ENCODE results near the gene ATP2C2.

The ATP2C2 gene

DNA sequence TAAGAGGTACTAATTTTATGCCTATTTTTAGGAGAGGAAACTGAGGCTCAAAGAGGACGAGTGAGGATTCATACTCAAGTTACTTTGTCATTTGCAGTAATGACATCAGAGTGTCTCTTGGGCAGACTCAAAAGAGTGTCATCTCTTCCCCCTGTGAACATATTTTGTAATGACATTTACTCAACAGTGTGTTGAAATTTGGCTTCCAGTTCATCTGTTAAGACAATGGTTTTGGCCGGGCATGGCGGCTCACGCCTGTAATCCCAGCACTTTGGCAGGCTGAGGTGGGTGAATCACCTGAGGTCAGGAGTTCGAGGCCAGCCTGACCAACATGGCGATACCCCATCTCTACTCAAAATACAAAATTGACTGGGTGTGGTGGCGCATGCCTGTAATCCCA, 44.7 kb upstream of the ATP2C2 start:
- Histone ChIP-seq H3K27me3 (no peaks in the 10 kb centered on the region), H3K4me3 (no peak overlapping the region), H3K27ac (no peak overlapping the region), H3K4me1 (no peaks in the 10 kb centered on the region), H3K36me3 (peaks cover 47 to 55% (median 54%) of the 10 kb centered on the region in 3 donors), H3K9me3 (no peaks in the 10 kb centered on the region)
- TF ChIP-seq, protein P1, sequence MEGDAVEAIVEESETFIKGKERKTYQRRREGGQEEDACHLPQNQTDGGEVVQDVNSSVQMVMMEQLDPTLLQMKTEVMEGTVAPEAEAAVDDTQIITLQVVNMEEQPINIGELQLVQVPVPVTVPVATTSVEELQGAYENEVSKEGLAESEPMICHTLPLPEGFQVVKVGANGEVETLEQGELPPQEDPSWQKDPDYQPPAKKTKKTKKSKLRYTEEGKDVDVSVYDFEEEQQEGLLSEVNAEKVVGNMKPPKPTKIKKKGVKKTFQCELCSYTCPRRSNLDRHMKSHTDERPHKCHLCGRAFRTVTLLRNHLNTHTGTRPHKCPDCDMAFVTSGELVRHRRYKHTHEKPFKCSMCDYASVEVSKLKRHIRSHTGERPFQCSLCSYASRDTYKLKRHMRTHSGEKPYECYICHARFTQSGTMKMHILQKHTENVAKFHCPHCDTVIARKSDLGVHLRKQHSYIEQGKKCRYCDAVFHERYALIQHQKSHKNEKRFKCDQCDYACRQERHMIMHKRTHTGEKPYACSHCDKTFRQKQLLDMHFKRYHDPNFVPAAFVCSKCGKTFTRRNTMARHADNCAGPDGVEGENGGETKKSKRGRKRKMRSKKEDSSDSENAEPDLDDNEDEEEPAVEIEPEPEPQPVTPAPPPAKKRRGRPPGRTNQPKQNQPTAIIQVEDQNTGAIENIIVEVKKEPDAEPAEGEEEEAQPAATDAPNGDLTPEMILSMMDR (IDR thresholded peaks at IDR 0.05): no peak
- intact Hi-C loops (cut with DNase I; ENCODE audit: low total_unique reads): no loop called here
- no peak for DNase-seq

DNA sequence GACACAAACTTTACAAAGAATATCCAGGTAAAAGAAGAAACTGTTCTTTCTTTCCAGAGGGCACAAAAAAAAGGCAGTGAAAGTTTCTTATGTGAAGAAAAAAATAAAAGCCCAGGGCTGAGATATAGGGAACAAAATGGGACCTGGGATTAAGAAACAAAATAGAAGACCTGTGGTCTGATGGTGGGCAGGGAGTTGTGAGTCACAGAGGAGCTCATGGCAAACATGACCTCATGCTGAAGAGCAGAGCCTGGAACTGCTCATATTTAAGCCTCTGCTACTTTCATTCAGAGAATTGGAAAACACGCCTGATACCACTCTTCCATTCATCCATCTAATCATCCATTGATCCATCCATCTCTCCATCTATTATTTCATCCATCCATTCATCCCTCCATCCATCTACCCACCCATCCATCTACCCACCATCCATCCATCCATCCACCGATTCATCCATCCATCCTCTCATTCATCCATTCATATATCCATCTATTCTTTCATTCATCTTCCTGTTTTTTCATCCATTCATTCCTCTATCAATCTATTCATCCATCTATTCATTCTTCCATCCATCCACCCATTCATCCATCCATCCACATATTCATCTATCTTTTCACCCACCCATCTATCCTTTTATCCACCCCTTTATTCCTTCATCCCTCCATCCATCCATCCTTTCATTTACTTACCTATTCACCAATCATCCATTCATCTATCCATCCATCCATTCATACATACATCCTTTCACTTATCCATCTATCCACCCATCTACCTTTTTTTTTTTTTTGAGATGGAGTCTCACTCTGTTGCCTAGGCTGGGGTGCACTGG, 43.7 kb upstream of the ATP2C2 start:
- DNase-seq: no peak
- H3K27me3 ChIP-seq: no peaks in the 10 kb centered on the region
- TF ChIP-seq, protein P1 (IDR thresholded peaks at IDR 0.05): no peak
- H3K4me1 ChIP-seq: no peaks in the 10 kb centered on the region
- H3K27ac ChIP-seq: no peak overlapping the region
- H3K9me3 ChIP-seq: no peaks in the 10 kb centered on the region
- H3K4me3 ChIP-seq: no peak overlapping the region
- intact Hi-C loops (cut with DNase I; ENCODE audit: low total_unique reads): no loop called here
- H3K36me3 ChIP-seq: peaks cover 52 to 60% (median 54%) of the 10 kb centered on the region in 3 donors

DNA sequence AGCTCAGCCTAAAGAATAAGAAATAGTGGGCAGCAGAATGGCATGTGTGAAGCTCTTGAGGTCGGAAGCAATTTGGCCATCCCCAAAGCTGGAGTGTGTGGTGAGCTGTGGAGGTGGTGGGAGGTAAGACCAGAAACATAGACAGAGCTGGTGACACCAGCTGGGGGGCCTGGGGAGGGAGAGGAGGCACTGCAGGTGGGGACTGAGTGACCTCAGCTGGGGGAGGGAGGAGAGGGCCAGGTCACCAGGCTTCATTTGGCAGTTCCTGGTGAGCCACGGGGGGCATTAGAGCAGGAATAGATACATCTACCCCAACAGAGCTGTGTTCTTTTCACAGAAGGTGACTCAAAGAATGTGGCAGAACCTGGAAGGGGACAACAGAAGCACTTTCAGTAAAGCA, 41.8 kb upstream of the ATP2C2 start:
- peaks cover 48 to 79% (median 49%) of the 10 kb centered on the region in 3 donors for H3K36me3 ChIP-seq
- no peak for DNase-seq
- no peak overlapping the region for H3K4me3 ChIP-seq
- TF ChIP-seq, protein P1 (IDR thresholded peaks at IDR 0.05): no peak
- H3K27ac ChIP-seq: no peak overlapping the region
- intact Hi-C loops (cut with DNase I; ENCODE audit: low total_unique reads): no loop called here
- H3K27me3 ChIP-seq: no peaks in the 10 kb centered on the region
- H3K4me1 ChIP-seq: no peaks in the 10 kb centered on the region
- no peaks in the 10 kb centered on the region for H3K9me3 ChIP-seq

DNA sequence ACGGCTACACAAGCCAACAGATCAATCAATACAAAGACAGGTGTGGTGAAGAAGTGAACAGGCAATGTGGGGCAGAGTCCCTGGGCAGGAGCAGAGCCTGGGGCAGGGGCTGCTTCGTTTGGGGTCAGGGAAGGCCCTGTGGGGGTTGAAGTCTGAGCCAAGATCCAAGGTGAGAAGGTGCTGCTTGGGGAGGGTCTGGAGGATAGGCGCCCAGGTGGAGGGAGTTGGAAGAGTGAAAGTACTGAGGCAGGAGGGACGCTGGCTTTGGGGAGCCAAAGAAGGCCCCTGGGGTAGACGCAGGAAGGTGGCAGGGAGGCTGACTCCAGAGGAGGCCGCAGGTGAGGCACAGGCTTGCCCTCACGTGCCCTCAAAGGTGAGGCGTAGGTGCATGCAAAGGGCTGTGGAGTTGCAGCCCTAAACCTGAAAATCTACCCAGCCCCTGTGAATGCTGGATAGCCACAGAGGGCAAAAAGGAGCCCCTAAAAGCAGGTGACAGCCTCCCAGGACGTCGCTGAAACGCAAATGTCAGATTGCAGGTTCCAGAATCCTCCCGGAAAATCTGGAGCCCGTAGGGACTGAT, 40.3 kb upstream of the ATP2C2 start:
- no peak for DNase-seq
- no peaks in the 10 kb centered on the region for H3K4me1 ChIP-seq
- H3K27ac ChIP-seq: no peak overlapping the region
- no peaks in the 10 kb centered on the region for H3K27me3 ChIP-seq
- H3K9me3 ChIP-seq: no peaks in the 10 kb centered on the region
- TF ChIP-seq, protein P1 (IDR thresholded peaks at IDR 0.05): no peak
- H3K4me3 ChIP-seq: no peak overlapping the region
- H3K36me3 ChIP-seq: peaks cover 49 to 78% (median 51%) of the 10 kb centered on the region in 3 donors
- intact Hi-C loops (cut with DNase I; ENCODE audit: low total_unique reads): no loop called here

DNA sequence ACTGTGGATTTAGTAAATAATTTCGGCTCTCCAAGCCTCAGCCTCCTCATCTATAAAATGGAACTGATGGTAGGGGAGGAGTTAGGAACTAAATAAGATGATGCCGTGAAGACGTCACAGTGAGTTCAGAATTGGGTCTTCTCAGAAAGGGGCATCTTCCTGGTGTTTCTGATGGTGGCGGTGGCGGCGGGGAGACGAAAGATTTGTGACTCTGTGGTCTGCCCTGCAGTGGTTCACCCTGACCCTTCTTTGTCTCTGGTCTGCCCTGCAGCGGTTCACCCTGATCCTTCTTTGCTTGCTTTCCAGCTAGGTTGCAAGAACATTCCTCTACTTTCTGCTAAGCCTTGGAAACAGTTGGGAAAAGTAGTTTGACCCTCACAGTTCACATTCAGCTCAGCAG, 39.3 kb upstream of the ATP2C2 start:
- TF ChIP-seq, protein P1 (IDR thresholded peaks at IDR 0.05): no peak
- H3K9me3 ChIP-seq: no peaks in the 10 kb centered on the region
- H3K27ac ChIP-seq: no peak overlapping the region
- H3K27me3 ChIP-seq: no peaks in the 10 kb centered on the region
- H3K36me3 ChIP-seq: peaks cover 53 to 84% (median 55%) of the 10 kb centered on the region in 3 donors
- intact Hi-C loops (cut with DNase I; ENCODE audit: low total_unique reads): no loop called here
- H3K4me1 ChIP-seq: no peaks in the 10 kb centered on the region
- H3K4me3 ChIP-seq: no peak overlapping the region
- no peak for DNase-seq

Data from tibial artery (tissue), 4 donors.